SK-N-SH (cell line): ENCODE results near the gene ARID3A. TPM values are rescaled to one million over a fixed set of nuclear protein-coding genes. Genes with fewer than 3 reads are reported as not detected.

ENCODE experiments used
- CTCF ChIA-PET: fragments of 300-600, 350-600 bp; formaldehyde crosslinking; extraction: SDS; loops from one replicate; lab custom pipeline; 2021; lab: Yijun Ruan, JAX
- POLR2A ChIA-PET: fragments of 350-600 bp; sonication (Branson Sonifier 250); formaldehyde crosslinking; extraction: SDS; loops from one replicate; lab custom pipeline; 2020; ENCODE audit warnings: antibody characterized with exemption, inconsistent platforms; lab: Yijun Ruan, JAX
- DNase-seq: peaks from one replicate; pipeline ENCODE4 v3.0.0; 2012
- H2AFZ ChIP-seq: fragments of 200-600 bp; sonication (generic); 2 replicates; pipeline ENCODE4 v1.8.1; 2016; ENCODE audit warnings: antibody characterized with exemption, mild to moderate bottlenecking, low read depth
- H3F3A ChIP-seq: fragments of 200-600 bp; sonication (generic); replicated peaks from 2 replicates; pipeline ENCODE3; 2016; ENCODE audit warnings: antibody characterized with exemption, mild to moderate bottlenecking; ENCODE audit not compliant: insufficient read depth
- H3K27ac ChIP-seq, 2 experiments: fragments of 200-500 bp in 1 of 2; fragments of 200-600 bp in 1 of 2; sonication (Bioruptor generic) in 1 of 2; sonication (generic), shearing (Covaris generic) in 1 of 2; 2 replicates each; pipeline versions ENCODE4 v1.5.1 to v1.6.1; 2014 to 2016; ENCODE audit warnings: low read depth in 2 of 2, inconsistent platforms in 1 of 2, low read length in 1 of 2, mild to moderate bottlenecking in 1 of 2, mixed read lengths in 1 of 2
- H3K27me3 ChIP-seq: fragments of 200-600 bp; sonication (generic), shearing (Covaris generic); 2 replicates; pipeline ENCODE4 v1.6.1; 2016; ENCODE audit warnings: mixed run types; ENCODE audit not compliant: insufficient read depth
- H3K36me3 ChIP-seq, 2 experiments: fragments of 200-500 bp in 1 of 2; fragments of 200-600 bp in 1 of 2; sonication (Bioruptor generic) in 1 of 2; sonication (generic) in 1 of 2; replicated peaks in 1 of 2; 2 replicates each; pipeline versions ENCODE3 to v1.5.1; 2014 to 2016; ENCODE audit warnings: low read length in 1 of 2, mild to moderate bottlenecking in 1 of 2; ENCODE audit not compliant: insufficient read depth in 2 of 2, control insufficient read depth in 1 of 2
- H3K4me1 ChIP-seq, 2 experiments: fragments of 200-500 bp in 1 of 2; fragments of 200-600 bp in 1 of 2; sonication (Bioruptor generic) in 1 of 2; sonication (generic), shearing (Covaris generic) in 1 of 2; 2 replicates each; pipeline versions ENCODE4 v1.5.1 to v1.6.1; 2014 to 2016; ENCODE audit warnings: low read depth in 1 of 2, low read length in 1 of 2, mixed run types in 1 of 2; ENCODE audit not compliant: insufficient read depth in 2 of 2, control insufficient read depth in 1 of 2
- H3K4me2 ChIP-seq: fragments of 200-600 bp; sonication (generic), shearing (Covaris generic); 2 replicates; pipeline ENCODE4 v1.6.1; 2017; ENCODE audit warnings: mixed run types
- H3K4me3 ChIP-seq, 2 experiments: fragments of 200-500 bp in 1 of 2; fragments of 200-600 bp in 1 of 2; sonication (Bioruptor generic) in 1 of 2; sonication (generic), shearing (Covaris generic) in 1 of 2; 2 replicates each; pipeline versions ENCODE4 v1.5.1 to v1.8.1; 2014 to 2016; ENCODE audit warnings: low read depth in 2 of 2, inconsistent platforms in 1 of 2, low read length in 1 of 2, mild to moderate bottlenecking in 1 of 2, mixed read lengths in 1 of 2, moderate library complexity in 1 of 2
- H3K79me2 ChIP-seq: fragments of 200-600 bp; sonication (generic); 2 replicates; pipeline ENCODE4 v1.8.1; 2017; ENCODE audit warnings: mild to moderate bottlenecking; ENCODE audit not compliant: insufficient read depth
- H3K9ac ChIP-seq: fragments of 200-600 bp; sonication (generic); 2 replicates; pipeline ENCODE4 v1.6.1; 2017; ENCODE audit warnings: mixed run types
- H3K9me2 ChIP-seq: fragments of 200-600 bp; sonication (generic); 2 replicates; pipeline ENCODE4 v1.6.1; 2017; ENCODE audit warnings: mixed run types
- H3K9me3 ChIP-seq: fragments of 200-600 bp; sonication (generic); 2 replicates; pipeline ENCODE4 v1.6.1; 2017; ENCODE audit warnings: mixed run types, mild to moderate bottlenecking, moderate library complexity
- H4K20me1 ChIP-seq: fragments of 200-600 bp; sonication (generic); 2 replicates; pipeline ENCODE4 v1.6.1; 2017; ENCODE audit warnings: mild to moderate bottlenecking, mixed run types; ENCODE audit not compliant: insufficient read depth
- CTCF ChIP-seq: fragments of 200-600 bp; sonication (generic); IDR thresholded peaks from 2 replicates; pipeline ENCODE4 v1.6.1; 2017; ENCODE audit warnings: antibody characterized with exemption, mild to moderate bottlenecking, moderate library complexity
- ELF1 ChIP-seq: IDR thresholded peaks from 2 replicates; pipeline ENCODE4 v1.4.0; 2012
- EP300 ChIP-seq, 2 experiments: IDR thresholded peaks; 2 replicates each; pipeline versions ENCODE4 v1.4.0 to v1.6.1; 2012; ENCODE audit warnings: borderline replicate concordance in 1 of 2, low read depth in 1 of 2, low read length in 1 of 2
- EZH2phosphoT487 ChIP-seq: fragments of 200-600 bp; sonication (generic); IDR thresholded peaks from 2 replicates; pipeline ENCODE4 v1.6.1; 2017; ENCODE audit warnings: low read depth, mixed run types, mild to moderate bottlenecking, antibody characterized with exemption, moderate library complexity, borderline replicate concordance
- GABPA ChIP-seq: IDR thresholded peaks from 2 replicates; pipeline ENCODE4 v1.4.0; 2012; ENCODE audit warnings: low read depth, mild to moderate bottlenecking
- IRF3 ChIP-seq: fragments of 150-350 bp; IDR thresholded peaks from 2 replicates; pipeline ENCODE4 v1.6.1; 2016; ENCODE audit warnings: mild to moderate bottlenecking, low read depth, low read length
- MEF2A ChIP-seq: IDR thresholded peaks from 2 replicates; pipeline ENCODE4 v1.4.0; 2012; ENCODE audit warnings: low read depth, borderline replicate concordance
- MXI1 ChIP-seq: IDR thresholded peaks from 2 replicates; pipeline ENCODE4 v1.6.1; 2012; ENCODE audit warnings: mild to moderate bottlenecking, low read depth, low read length, improper control_type of control experiment
- NRF1 ChIP-seq: IDR thresholded peaks from 2 replicates; pipeline ENCODE4 v1.6.1; 2012; ENCODE audit warnings: low read depth, mild to moderate bottlenecking, low read length
- RAD21 ChIP-seq: IDR thresholded peaks from 2 replicates; pipeline ENCODE4 v1.6.1; 2012; ENCODE audit warnings: mild to moderate bottlenecking, low read length
- RCOR1 ChIP-seq: fragments of 150-350 bp; IDR thresholded peaks from 2 replicates; pipeline ENCODE4 v1.6.1; 2017; ENCODE audit warnings: antibody characterized with exemption, low read length
- RXRA ChIP-seq: IDR thresholded peaks from 2 replicates; pipeline ENCODE4 v1.4.0; 2012; ENCODE audit warnings: low read depth, mild to moderate bottlenecking, borderline replicate concordance
- SIN3A ChIP-seq: IDR thresholded peaks from 2 replicates; pipeline ENCODE4 v1.6.1; 2012; ENCODE audit warnings: low read depth, mild to moderate bottlenecking, low read length, moderate library complexity, borderline replicate concordance
- SMC3 ChIP-seq: IDR thresholded peaks from 2 replicates; pipeline ENCODE4 v1.6.1; 2012; ENCODE audit warnings: low read depth, low read length, improper control_type of control experiment
- TCF12 ChIP-seq: IDR thresholded peaks from 2 replicates; pipeline ENCODE4 v1.4.0; 2012
- TEAD4 ChIP-seq: IDR thresholded peaks from 2 replicates; pipeline ENCODE4 v1.4.0; 2012; ENCODE audit warnings: mild to moderate bottlenecking, borderline replicate concordance; ENCODE audit not compliant: insufficient read depth
- WGBS: methylation state at CpG from one replicate; pipeline ENCODE4 v1.1.6; 2017; ENCODE audit warnings: low lambda C conversion rate; 5-methylcytosine and 5-hydroxymethylcytosine counted together
- polyA plus RNA-seq, 3 experiments: library from polyadenylated mRNA; depleted of rRNA; stranded (reverse); fragments of >200 nt; gene quantifications; 2 replicates each; pipeline ENCODE4 v1.2.3, GENCODE V29; 2012

ARID3A gene
- polyA plus RNA-seq, 1 of the 3 experiments (the other 2 are of a cell fraction) = 8.6 TPM

GRCh38 chr19:943551-944170 is 17.8 kb downstream of the ARID3A start:
- H3K36me3 ChIP-seq = peaks cover 0 to 4% of the 10 kb centered on the region in 2 experiments
- ChIA-PET CTCF (interaction anchor here (1.1 to 1.6 kb wide), 4 partner anchors 38 to 80 kb away, joined by 3 to 7 read pairs (median 4); partner anchors contain the start of gene WDR18), POLR2A (interaction anchor here (0.6 kb wide), 2 partner anchors 18 to 40 kb away, joined by 3 to 4 read pairs; no protein-coding TSS in a partner anchor)
- H3K4me2 ChIP-seq = no peak overlapping the region
- H3K79me2 ChIP-seq = peaks cover 38% of the 10 kb centered on the region; the same call in 1 of the 2 replicates
- 93% methylated on average over 10 of the region's 17 CpGs for WGBS
- H2AFZ ChIP-seq = no peak overlapping the region
- H4K20me1 ChIP-seq = peaks cover 58% of the 10 kb centered on the region
- H3K4me3 ChIP-seq = no peak overlapping the region
- H3K9me3 ChIP-seq = no peaks in the 10 kb centered on the region
- H3K9me2 ChIP-seq = no peaks in the 10 kb centered on the region
- H3K4me1 ChIP-seq = peaks cover 6 to 54% of the 10 kb centered on the region in 2 experiments; a peak in 3 of 4 replicates
- H3K9ac ChIP-seq = no peak overlapping the region
- peaks cover 13% of the 10 kb centered on the region for H3F3A ChIP-seq
- no peak for TF ChIP-seq MEF2A
- TF ChIP-seq EZH2phosphoT487 = no peak
- TF ChIP-seq MXI1 = no peak
- TF ChIP-seq RCOR1 = no peak
- no peak for TF ChIP-seq RAD21
- TF ChIP-seq SIN3A = no peak
- TF ChIP-seq CTCF = no peak
- TF ChIP-seq ELF1 = no peak
- no peak for TF ChIP-seq TEAD4
- TF ChIP-seq NRF1 = no peak
- TF ChIP-seq IRF3 = no peak
- TF ChIP-seq EP300 (IDR thresholded peaks at IDR 0.05; ENCODE audit: borderline replicate concordance in 1 of 2, low read depth in 1 of 2, low read length in 1 of 2) = no peak
- no peak for TF ChIP-seq RXRA
- TF ChIP-seq TCF12 = no peak
- no peak for TF ChIP-seq GABPA
- TF ChIP-seq SMC3 = no peak
- H3K27me3 ChIP-seq = no peaks in the 10 kb centered on the region
- DNase-seq = no peak
- peak overlapping the region in 1 of 2 experiments; percentile 72; a peak in 1 of 4 replicates for H3K27ac ChIP-seq
